Effector CD8-positive, alpha-beta T cell (primary cell): ENCODE results near the gene KCTD16.

Experiments
- DNase-seq: peaks from one replicate; lab custom pipeline; 2025; lab: John Stamatoyannopoulos, UW

The KCTD16 gene

GRCh38 chr5:144166696-144167095, 4.0 kb upstream of the KCTD16 start:
- DNase-seq, result no peak

GRCh38 chr5:144167998-144168397, 2.7 kb upstream of the KCTD16 start:
- no peak for DNase-seq

- no peak for DNase-seq
These were observed 783 bp upstream of the KCTD16 start for GRCh38 chr5:144169904-144170275.

GRCh38 chr5:144173766-144174165, 3.1 kb downstream of the KCTD16 start:
- no peak for DNase-seq

- DNase-seq, result no peak
These were observed 6.9 kb downstream of the KCTD16 start for GRCh38 chr5:144177548-144177947.

- DNase-seq, result no peak
These were observed 8.6 kb downstream of the KCTD16 start for GRCh38 chr5:144179226-144179625.

DNA sequence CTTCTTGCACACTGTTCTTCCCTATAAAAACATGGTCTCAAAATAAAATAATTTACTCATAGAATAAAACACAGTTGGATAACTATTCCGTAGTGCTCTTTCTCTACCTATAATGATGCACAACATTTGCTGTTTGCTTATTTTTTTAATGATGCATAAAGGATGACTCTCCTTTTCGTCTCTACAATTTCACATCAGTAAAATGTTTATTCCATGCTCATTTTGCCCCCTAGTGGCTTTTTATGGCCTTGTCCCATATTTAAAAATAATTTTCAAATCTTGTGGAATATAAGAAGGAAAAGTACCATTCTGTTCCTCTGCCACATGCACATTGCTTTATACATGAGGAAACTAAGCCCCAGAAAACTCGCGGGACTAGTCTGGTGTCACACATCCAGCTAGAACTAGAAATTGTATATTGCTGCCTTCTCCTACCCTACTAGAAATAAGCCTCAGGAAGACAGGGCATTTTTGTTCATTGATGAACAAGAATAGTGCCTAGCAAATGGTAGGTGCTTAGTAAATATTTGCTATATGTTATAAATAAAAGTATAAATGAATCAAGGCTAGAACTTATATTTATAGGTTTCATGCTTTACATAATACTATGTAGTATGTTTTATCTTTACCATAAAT, 12.7 kb downstream of the KCTD16 start:
- no peak for DNase-seq

DNA sequence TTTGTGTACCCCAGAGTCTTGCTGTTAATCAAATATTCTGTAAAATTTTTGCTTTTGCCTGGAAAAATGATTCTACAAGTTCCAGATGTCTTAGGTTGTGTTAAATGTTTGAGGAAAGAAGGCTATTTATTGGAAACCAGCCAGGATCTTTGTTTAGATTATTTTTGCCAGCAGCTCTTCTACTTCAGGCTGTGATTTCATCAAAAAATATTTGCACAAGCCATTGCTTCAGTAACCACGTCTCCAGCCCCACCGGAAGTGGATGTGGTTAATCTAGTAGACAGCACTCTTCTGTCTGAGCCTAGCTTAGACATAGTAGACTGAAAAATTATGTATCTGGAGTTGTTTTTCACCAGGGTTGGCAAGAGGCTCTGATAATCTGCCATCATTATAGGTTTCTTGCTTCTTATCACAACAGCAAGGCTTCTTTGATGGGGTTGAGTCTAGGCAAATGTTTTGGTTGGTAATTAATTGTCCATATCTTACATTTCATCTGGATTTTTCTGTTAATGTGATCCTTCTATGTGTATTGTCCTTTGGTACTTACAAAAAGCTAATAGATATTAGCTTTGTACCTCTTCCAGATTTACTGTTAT, 17.1 kb downstream of the KCTD16 start:
- peak; percentile 64 for DNase-seq

- DNase-seq, result peak; percentile 45
These were observed 19.2 kb downstream of the KCTD16 start for GRCh38 chr5:144189800-144190429.

DNA sequence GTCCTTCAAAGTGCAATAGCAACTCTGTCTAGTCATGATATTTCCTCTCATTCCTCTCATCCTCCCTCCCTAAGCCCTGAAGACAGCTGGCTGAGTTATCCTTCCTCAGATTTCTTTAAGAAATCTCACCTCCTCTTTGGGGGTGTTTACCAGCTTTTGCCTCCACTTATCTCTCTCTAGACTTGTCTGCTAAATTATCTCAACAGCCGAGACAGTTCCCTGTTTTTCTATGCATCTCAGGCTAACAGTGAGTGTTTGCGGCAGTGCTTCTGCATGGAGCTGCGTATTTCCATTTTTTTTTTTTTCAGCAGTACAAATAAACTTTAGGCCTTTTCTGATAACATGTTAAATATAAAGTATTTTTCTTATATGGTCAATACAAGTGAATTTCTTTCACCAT, 20.9 kb downstream of the KCTD16 start:
- no peak for DNase-seq

- DNase-seq, result no peak
These were observed 21.3 kb downstream of the KCTD16 start for GRCh38 chr5:144191998-144192397.

- no peak for DNase-seq
These were observed 22.0 kb downstream of the KCTD16 start for GRCh38 chr5:144192661-144193060.

GRCh38 chr5:144194144-144194543, 23.5 kb downstream of the KCTD16 start:
- DNase-seq, result no peak

- no peak for DNase-seq
These were observed 24.8 kb downstream of the KCTD16 start for GRCh38 chr5:144195448-144195847.

GRCh38 chr5:144196612-144197011, 25.9 kb downstream of the KCTD16 start:
- no peak for DNase-seq

DNA sequence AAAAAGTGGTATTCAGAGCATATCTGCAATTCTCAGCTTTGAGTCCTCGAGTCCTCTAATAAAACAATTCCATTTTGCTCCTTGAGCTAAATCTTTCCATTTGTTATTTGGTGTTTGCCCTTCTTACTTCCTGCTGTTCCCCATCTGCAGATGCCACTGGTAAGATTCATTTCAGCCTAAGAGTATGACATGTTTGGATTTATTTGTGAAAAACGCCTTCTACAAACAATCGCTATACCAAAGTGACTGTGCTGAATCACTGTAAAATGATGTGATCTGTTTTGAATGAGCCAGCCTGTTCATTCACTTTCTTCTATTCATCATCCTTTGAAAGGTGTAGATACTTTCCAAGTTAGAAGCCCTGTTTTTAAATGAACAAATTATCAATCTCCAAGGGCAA, 27.7 kb downstream of the KCTD16 start:
- no peak for DNase-seq

DNA sequence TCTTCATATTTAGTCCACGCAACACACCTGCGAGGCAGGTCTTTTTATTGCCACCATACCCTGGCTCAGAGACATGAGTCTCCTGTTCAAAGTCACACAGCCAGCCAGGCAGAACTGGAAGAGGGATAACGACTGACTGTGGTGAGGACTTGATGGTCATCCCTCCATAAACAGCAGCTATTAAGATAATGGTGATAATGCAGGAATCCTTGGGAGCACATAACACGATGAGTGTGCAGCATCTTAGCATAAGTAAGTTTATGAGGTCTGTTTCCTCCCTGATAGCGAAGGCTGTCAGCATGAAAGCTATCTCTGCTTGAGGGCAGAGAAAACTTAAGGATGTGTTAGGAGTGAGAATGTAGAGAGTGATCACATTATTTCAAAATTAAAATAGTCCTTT, 30.9 kb downstream of the KCTD16 start:
- no peak for DNase-seq

- no peak for DNase-seq
These were observed 31.4 kb downstream of the KCTD16 start for GRCh38 chr5:144202072-144202471.

- DNase-seq, result no peak
These were observed 32.1 kb downstream of the KCTD16 start for GRCh38 chr5:144202726-144203125.

DNA sequence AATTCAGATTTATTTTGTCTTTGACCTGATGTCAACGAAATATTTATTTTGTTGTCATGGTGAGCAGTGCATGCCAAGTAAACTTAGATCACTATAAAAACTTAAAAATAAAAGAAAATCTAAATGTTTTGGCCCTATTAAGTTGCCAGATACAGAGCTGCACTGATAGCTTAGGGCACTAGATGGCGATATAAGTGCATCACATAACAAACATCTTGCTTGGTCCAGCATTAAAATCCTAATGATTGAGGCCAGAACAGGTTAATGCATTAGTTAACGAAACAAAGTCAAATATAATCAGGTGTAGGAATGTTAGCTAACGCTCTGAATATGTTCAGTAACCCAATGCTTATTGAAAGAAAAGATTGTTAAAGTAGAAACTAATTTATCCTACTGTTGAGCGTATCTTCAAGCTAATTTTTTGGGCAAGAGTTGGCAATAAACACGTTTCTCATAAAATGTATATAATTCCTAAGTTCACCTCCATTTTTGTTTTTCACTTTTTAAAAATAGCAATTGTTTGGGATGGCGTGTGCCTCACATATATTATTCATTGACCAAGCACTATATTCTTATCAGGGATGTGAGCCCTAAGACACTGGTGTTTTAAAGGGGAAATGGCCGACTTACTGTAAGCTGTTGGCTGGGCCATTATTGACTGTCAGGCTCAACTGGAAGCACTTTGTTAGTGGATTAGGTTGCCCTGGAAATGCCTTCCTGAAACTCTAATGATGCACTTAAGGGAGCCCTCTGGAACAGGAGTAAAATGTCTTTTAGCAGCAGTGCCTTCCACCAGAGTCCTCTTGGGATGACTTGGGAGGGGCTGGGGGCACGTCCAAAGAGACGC, 33.3 kb downstream of the KCTD16 start:
- DNase-seq, result no peak

DNA sequence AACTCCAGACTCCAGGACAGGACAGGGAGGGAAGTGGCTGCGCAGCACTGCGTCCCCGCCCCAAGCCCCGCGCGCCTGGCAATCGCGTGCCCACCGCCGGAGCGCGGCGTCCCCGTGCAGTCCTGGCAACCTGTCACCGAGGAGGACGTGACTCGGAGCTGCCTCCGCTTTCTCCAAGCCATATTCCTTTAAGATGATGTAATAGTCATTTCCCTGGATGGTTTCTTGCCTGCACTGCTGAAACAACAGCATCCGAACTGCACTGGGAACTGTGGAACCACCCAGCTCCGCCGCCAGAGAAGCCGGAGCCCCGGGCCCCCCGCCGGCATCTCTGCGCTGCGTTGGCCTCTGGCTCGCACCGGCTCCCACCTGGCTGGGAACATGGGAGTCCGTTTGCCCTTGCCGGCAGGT, 34.5 kb downstream of the KCTD16 start:
- DNase-seq, result no peak

- no peak for DNase-seq
These were observed 35.5 kb downstream of the KCTD16 start for GRCh38 chr5:144206141-144206540.
